WI38 (cell line): ENCODE results near the gene CNNM3.

Source experiments
- H3K4me3 ChIP-seq: 2 replicates; pipeline ENCODE4 v1.5.1; 2011; ENCODE audit warnings: low read depth, mild to moderate bottlenecking, control low read depth, low read length
- CTCF ChIP-seq: IDR thresholded peaks from 2 replicates; pipeline ENCODE4 v1.5.1; 2012; ENCODE audit warnings: low read depth, mild to moderate bottlenecking, control low read depth, low read length

CNNM3 gene

GRCh38 chr2:96822786-96823185, 6.7 kb downstream of the CNNM3 start:
- H3K4me3 ChIP-seq, result no peak overlapping the region
- no peak for TF ChIP-seq CTCF

GRCh38 chr2:96823198-96823597, 7.1 kb downstream of the CNNM3 start:
- no peak for TF ChIP-seq CTCF

GRCh38 chr2:96824079-96824870, 8.2 kb downstream of the CNNM3 start:
- TF ChIP-seq CTCF, result no peak
- H3K4me3 ChIP-seq, result no peak overlapping the region

More at GRCh38 chr2:96823198-96823597, 7.1 kb downstream of the CNNM3 start:
- H3K4me3 ChIP-seq, result no peak overlapping the region

- TF ChIP-seq CTCF, result no peak
- H3K4me3 ChIP-seq, result no peak overlapping the region
Observed at GRCh38 chr2:96825057-96825456, 9.0 kb downstream of the CNNM3 start.

GRCh38 chr2:96826546-96827278, 10.6 kb downstream of the CNNM3 start:
- no peak overlapping the region for H3K4me3 ChIP-seq
- TF ChIP-seq CTCF, result no peak

GRCh38 chr2:96828436-96828835, 12.4 kb downstream of the CNNM3 start:
- TF ChIP-seq CTCF, result no peak
- no peak overlapping the region for H3K4me3 ChIP-seq

- no peak for TF ChIP-seq CTCF
- H3K4me3 ChIP-seq, result no peak overlapping the region
Observed at GRCh38 chr2:96828874-96829273, 12.8 kb downstream of the CNNM3 start.
